IPS-11a (cell line): ENCODE measurements around the gene PARD6A.

Experiments
- H3K4me3 ChIP-seq: one replicate; pipeline ENCODE4 v1.5.1; 2013; ENCODE audit warnings: low read depth, low read length, control low read depth

The PARD6A gene, protein sequence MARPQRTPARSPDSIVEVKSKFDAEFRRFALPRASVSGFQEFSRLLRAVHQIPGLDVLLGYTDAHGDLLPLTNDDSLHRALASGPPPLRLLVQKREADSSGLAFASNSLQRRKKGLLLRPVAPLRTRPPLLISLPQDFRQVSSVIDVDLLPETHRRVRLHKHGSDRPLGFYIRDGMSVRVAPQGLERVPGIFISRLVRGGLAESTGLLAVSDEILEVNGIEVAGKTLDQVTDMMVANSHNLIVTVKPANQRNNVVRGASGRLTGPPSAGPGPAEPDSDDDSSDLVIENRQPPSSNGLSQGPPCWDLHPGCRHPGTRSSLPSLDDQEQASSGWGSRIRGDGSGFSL

DNA sequence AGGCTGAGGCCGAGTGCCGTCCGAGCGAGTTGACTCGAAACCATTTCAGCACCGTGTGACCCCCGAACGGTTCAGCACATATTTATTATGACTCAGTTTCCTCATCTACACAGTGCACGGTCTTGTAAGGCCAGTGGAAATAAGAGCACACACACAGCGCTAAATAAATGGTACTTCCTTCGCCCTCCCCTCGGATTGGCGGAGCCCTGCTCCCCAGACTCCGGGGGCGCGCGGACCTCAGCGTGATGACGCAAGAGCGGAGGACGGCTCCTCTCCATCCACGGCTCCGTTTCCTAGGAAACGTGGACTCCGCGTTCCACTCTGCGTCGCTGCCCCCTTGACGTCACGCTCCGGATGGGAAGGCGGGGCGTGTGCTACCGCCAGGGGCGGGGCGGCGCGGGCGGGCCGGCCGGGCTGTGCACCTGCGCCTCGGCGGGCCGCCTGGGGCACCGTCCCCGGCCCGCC lies at the start of gene PARD6A:
Gene PARD6A, plus strand, starts transcription at position 397 of the 465 bp plus-strand sequence. CDS start 79 bp downstream, outside the sequence.
- H3K4me3 ChIP-seq = peak within 1 kb of the TSS; percentile 93

DNA sequence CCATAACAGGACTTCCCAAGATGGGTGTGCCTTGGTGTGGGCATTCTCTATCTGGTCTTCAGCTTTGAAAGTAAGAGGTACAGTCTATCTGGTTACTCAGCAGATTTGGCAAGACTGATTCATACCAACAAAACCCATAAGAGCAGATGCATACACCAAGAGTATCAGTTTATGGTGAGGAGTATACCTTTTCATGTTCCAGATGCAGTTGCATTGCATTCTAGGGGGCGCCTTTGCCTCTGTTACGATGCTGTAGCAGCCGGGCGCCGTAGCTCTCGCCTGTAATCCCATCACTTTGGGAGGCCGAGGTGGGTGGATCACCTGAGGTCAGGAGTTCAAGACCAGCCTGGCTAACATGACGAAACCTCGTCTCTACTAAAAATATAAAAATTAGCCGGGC lies 47.0 kb upstream of the PARD6A start:
- H3K4me3 ChIP-seq = no peak overlapping the region

DNA sequence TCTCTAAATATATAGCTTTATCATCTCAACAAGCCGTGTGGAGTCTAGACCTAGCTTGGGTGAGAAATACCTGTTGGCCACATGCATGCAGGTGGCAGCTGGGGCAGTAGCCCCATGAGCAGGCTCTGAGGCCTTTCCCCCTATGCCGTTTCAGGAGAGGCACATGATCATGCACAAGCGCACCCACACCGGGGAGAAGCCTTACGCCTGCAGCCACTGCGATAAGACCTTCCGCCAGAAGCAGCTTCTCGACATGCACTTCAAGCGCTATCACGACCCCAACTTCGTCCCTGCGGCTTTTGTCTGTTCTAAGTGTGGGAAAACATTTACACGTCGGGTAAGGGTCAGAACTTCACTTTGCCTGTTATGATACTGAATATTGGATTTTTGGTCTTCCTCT lies 32.5 kb upstream of the PARD6A start:
- H3K4me3 ChIP-seq = no peak overlapping the region

DNA sequence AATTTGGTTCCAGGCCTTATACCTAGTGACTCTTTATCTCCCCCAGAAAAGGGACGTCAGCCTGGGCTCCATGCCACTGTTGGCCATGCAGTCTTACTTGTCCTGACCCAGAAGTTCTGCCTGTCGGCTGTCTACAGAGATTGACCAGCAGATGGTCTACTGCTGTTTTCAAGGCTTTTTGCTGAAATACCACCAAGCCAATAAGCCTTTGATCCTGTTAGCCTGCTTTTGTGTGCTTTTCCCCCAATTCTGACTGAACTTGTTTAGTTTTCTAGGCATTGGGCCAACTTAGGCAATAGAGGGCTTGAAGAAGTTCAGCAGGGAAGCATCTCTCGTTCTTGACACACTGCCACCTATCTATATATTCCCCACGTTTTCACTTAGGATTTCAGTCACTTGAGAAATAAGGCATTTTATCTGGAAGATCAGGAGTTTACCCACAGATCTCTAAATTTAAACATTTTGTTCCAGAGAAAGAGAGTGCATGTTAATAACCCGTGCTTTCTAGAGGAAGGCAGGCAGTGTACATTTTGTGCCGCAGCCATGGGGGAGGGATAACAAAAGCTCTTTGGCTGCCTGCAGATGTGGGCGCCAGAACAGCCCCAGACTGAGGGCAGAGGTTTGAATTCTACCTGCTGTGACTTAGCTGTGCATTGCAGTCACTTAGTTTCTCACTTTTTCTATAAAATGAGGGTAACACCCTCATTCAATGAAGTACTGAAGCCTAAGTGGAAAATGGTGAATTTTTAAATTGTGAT lies 28.2 kb upstream of the PARD6A start:
- no peak overlapping the region for H3K4me3 ChIP-seq

DNA sequence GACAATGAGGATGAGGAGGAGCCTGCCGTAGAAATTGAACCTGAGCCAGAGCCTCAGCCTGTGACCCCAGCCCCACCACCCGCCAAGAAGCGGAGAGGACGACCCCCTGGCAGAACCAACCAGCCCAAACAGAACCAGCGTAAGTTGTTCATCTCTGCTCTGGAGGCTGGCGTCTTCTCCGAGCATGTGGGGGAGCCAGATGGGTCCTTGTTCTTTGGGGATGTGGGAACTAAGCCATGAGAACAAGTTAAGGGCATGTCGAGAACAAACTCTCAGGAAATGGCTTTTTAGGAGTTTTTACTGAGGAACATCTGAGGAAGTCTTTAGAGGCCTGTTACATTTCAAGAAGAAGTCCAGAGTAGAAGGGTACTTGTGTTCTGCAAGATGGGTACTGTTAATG lies 24.0 kb upstream of the PARD6A start:
- no peak overlapping the region for H3K4me3 ChIP-seq

DNA sequence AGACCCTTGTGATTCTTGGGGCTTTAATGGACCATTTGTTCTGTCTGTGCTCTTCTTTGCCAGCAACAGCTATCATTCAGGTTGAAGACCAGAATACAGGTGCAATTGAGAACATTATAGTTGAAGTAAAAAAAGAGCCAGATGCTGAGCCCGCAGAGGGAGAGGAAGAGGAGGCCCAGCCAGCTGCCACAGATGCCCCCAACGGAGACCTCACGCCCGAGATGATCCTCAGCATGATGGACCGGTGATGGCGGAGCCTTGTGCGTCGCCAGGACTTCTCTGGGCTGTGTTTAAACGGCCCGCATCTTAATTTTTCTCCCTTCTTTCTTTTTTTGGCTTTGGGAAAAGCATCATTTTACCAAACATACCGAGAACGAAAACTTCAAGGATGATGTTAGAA lies 23.1 kb upstream of the PARD6A start:
- H3K4me3 ChIP-seq = no peak overlapping the region

DNA sequence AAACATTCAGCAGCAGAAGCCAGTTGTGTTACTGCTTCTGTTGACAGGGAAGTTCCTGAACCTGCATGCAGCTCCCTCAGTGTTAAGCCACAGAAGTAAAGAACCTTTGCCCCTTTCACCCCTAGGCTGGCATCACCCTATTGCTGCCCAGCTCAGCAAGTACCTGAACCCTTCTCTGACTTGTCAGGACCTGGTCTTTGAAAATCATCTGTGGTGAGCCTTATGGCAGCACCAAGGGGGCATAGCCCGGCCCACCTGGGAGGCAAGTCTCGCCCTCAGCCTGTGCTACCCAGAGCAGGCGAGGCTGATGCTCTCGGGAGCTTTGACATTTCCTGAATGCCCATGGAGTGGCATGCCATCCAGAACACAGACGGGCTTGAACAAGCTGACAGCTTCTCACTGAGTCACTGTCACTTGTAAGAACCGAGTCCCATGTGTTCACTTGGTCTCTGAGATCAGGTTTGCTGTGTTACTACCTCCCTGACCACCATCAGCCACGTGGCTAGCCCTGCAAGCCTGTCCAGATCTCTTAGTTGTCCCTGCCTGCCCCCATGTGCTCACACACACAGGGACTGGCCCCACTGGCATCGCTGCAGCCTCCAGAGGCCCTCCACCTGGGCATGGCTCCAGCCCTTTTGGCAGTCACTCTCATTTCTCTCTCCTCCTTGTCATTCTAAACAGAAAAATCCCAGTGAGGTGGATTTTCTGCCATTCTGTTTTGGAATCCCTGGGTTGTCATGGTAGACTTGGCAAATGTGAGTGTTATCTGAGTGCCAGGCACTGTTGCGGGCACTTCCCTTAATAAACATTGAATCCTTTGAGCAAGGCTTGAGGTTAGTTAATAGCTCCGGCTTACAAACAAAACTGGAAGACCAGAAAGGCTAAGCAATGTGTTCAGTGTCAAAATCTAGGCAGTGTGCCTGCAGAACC lies 18.7 kb upstream of the PARD6A start:
- no peak overlapping the region for H3K4me3 ChIP-seq

DNA sequence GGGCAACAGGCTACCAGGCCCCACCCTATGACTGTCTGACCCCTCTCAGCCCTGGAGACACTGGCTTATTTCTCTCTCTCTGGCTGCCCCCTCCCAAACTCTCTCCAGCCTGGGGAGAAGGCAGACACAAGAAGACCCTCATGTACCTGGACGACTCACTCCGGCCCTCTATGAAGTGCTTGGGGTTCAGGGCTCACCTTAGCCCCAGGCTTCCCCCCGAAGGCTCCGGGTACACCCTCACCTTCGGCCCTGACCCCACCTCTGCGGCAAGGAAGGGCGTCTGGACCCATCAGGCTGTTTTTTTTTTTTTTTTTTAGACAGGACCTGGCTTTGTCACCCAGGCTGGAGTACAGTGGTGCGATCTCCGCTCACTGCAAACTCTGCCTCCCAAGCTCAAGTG lies 16.7 kb upstream of the PARD6A start:
- H3K4me3 ChIP-seq = no peak overlapping the region

DNA sequence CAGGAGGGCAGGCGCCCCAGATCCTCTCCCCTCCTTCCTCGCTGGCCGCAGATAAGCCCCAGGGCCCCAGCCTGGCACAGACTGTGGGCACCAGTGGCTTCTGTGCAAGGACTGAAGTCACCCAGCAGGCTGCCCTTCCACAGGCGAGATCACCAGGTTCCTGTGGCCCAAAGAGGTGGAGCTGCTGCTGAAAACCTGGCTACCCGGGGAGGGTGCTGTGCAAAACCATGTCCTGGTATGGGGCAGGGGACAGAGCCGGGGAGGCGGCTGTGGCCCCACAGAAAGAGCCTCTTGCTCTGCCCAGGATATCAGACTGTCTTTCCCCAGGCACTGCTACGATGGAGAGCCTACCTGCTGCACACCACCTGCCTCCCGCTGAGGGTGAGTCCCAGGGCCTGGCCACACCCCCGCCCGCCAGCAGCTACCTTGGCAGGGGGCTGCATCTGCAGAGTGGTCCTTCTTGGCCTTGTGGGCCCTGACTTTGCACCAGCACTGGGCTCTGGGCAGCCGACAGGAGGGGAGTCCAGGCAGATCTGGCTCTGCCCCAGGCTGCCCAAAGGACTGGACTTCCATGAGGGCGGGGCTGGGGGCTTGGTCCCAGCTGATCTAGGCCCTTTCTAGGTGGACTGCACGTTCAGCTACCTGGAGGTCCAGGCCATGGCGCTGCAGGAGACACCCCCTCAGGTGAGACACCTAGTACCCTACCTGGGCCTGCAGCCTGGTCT lies 15.2 kb upstream of the PARD6A start:
- peak overlapping the region; percentile 35 for H3K4me3 ChIP-seq

DNA sequence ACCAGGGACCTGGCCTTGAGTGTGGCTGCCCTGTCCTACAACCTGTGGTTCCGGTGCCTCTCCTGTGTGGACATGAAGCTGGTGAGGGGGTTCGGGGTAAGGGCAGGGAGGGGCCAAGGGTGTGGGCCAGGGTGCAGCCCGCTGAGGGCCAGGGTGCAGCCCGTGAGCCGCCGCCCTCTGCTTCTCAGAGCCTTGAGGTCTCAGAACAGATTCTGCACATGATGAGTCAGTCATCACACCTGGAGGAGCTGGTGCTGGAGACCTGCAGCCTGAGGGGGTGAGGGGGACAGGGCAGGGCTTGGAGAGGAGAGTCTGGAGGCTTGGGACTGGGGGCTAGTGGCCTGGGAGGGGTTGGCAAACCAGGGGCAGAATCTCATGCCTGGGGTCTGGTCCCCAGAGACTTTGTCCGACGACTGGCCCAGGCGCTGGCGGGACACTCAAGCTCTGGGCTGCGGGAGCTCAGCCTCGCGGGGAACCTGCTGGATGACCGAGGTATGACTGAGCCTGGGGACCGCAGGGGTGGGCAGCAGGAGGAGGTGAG lies 13.6 kb upstream of the PARD6A start:
- no peak overlapping the region for H3K4me3 ChIP-seq

DNA sequence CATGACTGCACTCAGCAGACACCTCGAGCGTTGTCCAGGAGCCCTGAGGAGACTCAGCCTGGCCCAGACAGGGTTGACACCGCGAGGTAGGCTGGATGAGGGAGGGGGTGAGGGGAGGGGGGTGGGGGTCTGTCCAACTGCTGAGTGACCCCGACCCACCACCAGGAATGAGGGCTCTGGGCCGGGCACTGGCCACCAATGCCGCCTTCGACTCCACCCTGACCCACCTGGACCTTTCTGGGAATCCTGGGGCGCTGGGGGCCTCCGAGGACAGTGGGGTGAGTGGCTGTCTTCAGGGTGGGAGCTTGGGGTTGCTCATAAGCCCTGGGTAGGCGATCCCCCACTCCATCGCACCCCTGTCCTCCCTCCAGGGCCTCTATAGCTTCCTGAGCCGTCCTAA lies 13.1 kb upstream of the PARD6A start:
- no peak overlapping the region for H3K4me3 ChIP-seq

DNA sequence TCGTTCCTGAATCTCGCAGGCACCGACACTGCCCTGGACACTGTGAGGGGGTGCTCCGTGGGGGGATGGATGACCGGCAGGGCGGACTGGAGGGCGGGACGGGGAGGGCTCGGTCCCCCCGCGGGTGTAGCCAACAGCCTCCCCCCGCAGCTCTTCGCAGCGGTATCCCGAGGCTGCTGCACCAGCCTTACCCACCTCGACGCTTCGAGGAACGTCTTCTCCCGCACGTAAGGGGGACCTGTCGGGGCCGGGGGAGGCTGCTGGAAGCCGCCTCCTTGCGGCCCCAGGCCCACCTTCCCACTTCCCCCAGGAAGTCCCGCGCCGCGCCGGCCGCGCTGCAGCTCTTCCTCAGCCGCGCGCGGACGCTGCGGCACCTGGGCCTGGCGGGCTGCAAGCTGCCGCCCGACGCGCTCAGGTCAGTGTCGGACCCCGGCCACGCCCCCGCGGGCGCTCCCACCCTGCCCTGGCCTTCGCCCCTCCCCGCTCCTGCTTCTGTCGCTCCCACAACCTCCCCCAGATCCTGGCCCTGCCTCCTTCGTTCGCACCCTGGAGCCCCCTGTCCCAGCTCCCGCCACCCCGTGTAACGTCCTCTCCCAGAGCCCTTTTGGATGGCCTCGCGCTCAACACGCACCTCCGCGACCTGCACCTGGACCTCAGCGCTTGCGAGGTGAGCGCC lies 12.5 kb upstream of the PARD6A start:
- H3K4me3 ChIP-seq = no peak overlapping the region

DNA sequence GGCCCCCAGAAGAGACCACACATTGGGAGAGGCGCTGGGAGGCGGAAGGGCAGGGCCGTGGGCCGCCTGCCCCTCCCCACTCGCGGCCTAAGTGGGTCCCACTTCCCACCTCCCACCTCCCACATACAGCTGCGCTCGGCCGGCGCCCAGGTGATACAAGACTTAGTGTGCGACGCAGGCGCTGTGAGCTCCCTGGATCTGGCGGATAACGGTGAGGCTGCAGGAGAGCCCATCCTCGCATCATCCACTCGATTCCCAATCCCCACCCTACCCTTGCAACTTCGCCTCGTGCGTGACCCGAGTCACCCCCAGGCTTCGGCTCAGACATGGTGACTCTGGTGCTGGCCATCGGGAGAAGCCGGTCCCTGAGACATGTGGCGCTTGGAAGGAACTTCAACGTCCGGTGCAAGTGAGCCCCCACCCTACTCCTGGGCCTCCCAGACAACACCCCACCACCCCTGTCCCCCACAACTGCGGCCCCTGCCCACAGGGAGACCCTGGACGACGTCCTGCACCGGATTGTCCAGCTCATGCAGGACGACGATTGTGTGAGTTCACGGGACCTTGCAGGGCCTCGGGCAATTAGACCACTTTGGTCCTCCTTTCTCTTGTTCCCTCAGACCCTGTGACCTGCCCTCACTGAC lies 11.9 kb upstream of the PARD6A start:
- H3K4me3 ChIP-seq = no peak overlapping the region

DNA sequence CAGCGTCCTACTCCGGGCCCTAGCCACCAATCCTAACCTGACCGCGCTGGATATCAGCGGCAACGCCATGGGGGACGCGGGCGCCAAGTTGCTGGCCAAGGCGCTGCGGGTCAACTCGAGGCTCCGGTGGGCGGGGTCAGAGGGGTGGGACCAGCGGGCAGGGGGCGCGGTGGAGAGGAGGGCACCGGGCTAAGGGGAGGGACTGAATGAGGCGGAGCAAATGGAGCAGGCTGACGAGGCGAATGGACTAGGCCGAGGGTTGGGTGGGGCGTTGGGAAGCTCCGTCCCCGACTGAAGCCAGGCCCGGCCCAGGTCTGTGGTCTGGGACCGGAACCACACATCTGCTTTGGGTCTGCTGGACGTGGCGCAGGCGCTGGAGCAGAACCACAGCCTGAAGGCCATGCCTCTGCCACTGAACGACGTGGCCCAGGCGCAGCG lies 11.2 kb upstream of the PARD6A start:
- no peak overlapping the region for H3K4me3 ChIP-seq

DNA sequence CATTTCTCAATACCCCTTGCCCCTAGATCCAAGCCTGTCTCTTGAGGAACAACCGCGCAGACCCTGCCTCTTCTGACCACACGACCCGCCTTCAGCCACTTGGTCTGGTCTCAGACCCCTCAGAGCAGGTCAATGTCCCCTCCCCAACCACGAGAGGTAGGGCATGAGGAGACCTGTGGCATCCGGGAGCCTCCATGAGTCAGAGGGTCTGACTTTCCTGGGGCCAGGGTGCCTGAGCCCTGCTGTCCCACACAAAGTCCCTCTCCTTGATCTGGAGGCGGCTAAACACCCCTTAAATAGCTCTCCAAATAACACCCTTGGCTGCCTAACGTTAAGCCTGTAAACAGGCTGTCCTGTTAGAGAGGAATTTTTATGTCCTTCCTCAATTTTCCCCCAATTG lies 10.7 kb upstream of the PARD6A start:
- H3K4me3 ChIP-seq = no peak overlapping the region

DNA sequence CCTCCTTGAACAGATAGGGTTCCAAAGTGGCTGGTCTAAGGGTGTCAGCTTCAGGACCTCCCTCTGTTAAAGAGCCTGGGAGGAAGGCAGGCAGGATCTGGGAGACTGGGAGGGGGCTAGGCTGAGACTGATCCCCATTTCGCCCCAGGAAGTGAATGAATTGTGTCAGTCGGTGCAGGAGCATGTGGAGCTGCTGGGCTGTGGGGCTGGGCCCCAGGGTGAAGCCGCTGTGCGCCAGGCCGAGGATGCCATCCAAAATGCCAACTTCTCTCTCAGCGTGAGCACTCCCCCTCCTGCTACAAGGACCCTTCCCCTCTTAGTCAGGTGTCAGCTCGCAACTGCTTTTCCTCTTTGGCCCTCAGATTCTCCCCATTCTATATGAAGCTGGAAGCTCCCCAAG lies 9.7 kb upstream of the PARD6A start:
- no peak overlapping the region for H3K4me3 ChIP-seq

DNA sequence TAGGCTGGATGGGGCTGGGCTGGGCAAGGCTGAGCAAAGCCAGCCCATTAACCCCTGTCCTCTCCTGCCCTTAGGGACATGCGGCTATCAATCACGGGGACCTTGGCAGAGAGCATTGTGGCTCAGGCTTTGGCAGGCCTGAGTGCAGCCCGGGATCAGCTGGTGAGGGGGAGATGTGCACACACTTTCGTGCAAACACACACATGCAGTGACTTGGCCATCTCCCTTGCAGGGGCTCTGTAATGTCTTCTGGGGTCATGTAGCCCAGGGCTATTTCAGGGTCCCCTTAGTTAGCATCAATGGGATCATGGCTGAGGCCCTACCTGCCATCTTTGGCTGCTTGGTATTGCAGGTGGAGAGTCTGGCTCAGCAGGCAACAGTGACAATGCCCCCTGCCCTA lies 8.9 kb upstream of the PARD6A start:
- no peak overlapping the region for H3K4me3 ChIP-seq

DNA sequence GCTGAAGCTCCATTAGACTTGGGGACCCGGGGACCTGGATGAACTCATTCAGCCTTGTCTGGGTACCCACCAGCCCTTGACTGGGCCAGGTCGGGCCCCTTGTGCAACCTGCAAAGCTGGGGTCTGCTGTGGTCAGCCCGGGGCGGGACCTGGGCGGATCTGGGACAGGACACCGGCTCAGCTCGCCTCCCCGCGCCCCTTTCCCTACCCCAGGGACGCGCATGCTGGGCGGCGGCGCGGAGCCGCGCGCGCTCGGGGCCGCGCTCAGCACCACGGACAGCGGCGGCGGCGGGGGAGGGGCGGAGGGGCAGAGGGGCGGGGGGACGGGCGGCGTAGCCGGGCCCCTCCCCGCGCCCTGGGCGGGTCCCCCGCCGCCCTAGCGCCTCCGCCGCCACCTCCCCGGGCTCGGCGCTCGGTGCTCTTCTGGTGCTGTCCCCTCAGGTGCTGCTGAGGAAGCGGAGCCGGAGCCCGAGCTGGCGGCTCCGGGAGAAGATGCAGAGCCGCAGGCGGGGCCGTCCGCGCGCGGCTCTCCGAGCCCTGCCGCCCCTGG lies 8.1 kb upstream of the PARD6A start:
- H3K4me3 ChIP-seq = peak overlapping the region; percentile 13
